DMS153 (cell line): ENCODE results near the gene MARCHF9.

Source experiments
- DNase-seq: peaks from one replicate; lab custom pipeline; 2025; lab: John Stamatoyannopoulos, UW

Gene MARCHF9

DNA sequence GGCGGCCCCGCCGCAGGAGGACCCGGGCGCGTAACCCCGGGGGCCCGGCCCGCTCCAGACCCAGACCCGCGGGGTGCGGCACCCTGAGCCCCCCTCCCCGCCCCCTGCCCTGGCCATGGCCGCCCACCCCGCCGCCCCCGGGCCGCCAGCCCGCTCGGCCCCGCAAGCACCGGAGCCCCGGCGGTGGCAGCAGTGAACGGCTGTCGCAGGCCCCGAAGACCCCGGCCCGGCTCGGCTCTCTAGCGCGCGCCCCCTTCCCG is 221 bp downstream of the MARCHF9 start:
- DNase-seq, result no peak

DNA sequence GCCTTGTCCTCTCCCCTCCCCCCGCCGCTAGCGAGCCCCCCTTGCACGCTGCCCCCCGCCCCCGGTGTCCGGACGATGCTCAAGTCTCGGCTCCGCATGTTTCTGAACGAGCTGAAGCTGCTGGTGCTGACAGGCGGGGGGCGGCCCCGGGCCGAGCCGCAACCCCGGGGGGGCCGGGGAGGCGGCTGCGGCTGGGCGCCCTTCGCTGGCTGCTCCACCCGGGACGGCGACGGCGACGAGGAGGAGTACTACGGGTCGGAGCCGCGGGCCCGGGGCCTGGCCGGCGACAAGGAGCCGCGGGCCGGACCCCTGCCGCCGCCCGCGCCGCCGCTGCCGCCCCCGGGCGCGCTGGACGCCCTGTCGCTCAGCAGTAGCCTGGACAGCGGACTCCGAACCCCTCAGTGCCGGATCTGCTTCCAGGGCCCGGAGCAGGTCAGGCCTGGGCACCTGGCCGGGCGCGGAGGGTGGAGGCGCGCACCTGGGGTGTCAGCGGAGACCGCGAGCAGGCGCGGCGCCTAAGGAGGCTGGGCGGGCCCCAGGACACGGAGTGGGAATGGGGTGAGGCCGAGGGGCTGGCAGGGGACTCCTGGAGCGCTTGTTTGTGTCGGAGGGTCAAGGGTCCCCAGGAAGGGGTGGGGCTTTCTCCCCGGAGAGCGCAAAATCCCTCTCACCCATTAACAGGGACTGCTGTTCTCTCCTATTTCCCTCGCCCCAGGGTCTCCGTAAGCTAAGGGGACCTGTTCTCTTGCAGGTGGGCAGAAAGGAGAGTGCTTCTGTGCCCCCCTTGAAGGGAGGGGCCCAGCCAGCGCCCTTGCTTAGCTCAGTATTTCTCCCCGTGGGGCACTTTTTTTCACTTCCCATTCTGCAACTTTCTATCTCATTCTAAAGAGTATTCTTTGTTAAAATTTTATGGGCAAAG is 810 bp downstream of the MARCHF9 start:
- no peak for DNase-seq

DNA sequence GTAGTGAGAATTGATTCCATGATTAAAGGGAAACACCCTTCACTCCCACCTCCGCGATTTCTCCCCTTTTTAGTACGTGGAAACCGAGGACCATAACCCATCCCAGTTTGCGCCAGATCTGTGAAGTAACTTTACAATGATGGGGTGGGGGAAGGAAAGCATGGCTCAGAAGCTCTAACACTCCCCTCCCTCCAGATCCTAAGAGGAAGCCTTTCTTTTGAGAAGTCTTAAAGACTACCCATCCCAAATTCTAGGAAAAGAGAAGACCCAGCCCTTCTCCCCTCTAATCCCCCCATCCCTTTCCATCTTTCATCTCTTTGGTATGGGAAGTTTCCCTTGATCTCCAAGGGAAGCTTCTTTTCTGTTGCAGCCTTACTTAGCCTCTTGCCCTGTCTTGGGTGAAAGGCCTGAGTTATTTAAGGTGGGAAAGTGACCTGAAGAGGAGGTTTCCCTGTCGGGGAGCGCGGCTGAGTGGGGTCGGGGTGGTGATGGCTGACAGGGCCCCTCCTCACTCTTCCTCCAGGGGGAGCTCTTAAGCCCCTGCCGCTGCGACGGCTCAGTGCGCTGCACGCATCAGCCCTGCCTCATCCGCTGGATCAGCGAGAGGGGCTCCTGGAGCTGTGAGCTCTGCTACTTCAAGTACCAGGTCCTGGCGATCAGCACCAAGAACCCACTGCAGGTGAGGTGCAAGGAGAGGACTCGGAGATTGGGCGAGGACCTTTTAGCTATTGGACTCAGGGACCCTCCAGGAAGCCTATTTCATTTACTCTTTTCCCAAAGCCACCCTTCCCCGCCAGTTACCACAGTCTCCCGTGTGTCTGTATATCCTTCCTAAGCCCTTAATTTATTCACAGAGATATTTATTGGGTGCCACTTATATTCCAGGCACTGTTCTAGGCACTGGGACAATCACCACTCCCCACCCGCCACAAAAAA is 1.8 kb downstream of the MARCHF9 start:
- DNase-seq, result no peak

DNA sequence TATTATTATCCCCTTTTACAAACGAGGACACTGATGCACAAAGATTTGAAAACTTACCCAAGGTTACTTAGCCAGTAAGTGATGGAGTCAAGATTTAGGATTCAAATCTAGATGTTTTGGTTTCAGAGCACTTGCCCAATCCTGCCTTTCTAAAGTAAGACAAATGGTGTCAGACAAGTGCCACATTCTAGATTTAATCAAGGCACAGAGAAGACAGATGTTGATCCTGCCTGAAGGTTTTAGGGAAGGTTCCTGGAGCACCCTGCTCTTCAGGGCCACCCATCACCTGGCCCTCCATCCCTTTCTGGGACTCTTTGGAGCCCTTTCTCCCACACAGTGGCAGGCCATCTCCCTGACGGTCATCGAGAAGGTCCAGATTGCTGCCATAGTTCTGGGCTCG is 2.9 kb downstream of the MARCHF9 start:
- no peak for DNase-seq

GRCh38 chr12:57758552-57759359 is 3.9 kb downstream of the MARCHF9 start:
- no peak for DNase-seq

DNA sequence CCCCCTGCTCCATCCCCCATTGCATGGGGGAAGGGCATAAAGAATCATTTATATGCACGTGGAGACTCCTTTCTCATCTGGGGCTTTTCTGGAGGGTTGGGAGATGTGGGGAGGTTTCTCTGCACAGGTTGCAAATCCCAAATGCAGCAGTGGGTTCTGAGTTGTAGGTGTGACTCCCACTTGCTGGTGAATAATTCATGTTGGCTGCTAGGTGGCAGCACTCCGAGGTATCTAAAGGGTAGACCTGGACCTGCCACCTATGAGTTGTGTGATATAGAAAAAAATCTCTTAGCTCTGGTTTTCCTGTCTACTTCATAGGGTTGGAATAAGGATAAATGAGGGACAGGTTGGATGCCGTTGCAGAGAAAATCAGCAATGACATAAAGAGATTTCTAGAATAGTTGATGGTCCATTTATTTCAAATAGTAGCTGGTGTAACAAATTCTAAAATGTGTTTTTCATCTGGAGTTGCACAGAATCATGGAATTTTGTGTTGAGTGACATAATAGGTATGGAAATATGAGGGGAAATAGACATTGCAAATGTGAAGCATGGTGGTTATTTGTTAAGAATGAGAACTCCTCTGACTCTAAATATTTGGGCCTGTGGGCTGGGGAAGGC is 4.6 kb downstream of the MARCHF9 start:
- DNase-seq, result no peak

DNA sequence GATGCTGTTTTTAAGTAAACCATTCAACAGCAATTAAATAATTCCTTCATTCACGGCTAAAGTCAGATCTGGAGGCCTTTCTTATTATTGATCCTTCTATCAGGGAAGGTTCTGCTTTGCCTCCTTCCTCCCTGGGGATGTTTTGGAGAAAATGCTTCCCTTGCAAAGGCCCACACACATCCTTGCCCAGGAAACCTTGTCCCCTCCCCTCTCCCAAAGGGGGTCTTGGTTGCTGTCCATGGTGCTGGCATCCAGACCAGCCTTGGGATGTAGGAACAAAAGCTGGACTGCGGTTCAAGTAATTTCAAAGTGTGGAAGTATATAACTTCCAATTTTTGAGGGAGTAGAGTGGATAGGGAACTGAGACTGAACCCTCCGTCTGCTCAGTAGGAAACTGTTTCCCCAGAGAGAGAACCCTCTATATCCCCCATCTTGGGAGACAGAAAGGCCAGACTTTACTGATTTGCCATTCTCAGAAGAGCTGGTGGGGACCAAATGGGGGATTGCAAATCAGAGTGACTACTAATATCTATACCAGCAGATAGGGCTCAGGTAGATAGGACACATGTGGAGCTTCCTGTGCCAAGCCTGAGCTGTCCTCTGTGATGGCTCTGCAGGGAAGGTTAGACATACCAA is 5.6 kb downstream of the MARCHF9 start:
- DNase-seq, result no peak

DNA sequence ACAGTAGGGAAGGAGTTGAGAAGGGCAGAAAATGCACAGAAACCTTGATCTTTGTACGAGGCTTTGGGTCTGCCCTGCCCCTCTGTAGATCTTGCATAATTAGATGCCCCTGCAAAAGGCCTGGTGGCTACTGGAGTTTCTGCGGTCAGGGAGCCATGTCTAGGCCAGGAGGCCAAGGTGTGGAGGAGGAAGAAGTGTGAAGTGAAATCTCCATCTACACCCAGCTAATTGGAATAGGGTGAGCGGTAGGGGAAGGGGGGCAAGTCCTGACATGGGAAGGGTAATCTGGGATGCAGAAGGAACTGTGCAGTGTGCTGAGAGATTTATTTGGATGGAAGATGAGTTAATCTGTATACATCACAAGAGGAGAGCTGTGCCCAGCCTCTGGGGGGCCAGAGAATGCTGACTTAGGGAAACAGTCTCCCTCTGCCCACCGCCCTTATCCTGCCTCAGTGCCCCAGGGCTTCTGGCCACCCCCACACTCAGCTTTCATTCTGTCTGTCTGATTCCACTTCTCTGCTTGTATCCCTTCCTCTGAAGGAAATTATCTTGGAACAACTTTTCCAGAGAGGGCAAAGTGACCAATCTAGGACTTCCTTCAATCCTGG is 6.6 kb downstream of the MARCHF9 start:
- no peak for DNase-seq

- no peak for DNase-seq
Measured at GRCh38 chr12:57762463-57762862, 7.6 kb downstream of the MARCHF9 start.

DNA sequence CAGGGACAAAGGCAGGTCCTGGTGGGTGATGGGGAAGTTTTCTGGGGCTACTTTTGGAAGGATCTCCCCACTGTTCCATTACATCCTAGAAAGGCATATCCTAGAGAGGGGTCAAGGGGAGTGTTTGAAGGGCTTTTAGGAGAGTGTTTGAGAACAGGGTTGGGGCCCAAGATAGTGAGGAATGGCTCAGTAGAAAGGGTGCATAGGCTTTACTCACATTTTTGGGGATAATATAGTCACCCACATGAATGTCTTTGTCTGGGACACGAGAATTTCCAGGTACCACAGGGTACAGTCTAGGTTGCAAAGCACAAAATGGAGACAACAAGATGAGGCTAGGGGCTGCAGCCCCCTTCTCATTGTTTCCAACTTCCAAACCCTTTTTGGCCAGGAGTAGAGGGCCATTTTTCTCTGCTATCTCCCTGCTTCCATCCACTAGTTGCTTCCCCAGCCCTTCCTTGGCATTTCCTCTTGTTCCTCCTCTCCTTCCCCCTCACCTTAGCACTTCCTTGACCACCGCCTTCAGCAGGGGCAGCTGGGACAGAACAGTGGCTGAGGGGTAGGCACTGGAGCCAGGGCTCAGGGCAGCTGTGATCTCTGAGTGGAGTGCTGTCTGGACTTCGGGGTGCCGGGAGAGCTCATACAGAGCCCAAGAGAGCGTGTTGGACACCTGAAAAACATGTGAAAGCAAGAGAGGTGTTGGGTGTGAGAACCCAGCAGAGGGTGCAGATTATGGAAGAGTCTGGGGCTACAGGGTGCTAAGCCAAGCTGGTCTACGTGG is 9.2 kb downstream of the MARCHF9 start:
- DNase-seq, result no peak

DNA sequence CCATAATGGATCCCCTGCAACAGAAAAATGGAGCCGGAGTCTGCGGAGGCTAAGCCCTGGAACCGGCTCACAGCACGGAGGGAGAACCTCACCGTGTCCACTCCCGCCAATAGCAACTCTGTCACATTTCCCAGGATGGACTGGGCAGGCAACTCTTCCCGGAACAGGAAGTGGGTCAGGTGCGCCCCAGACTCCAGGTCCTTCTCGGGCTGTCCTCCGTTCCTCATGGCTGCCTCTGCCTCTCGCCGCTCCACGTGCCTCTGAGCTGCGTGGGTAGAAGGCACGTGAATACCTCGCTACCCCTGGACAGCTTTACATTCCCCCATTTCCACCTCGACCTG is 9.7 kb downstream of the MARCHF9 start:
- peak; percentile 26 for DNase-seq

- no peak for DNase-seq
Measured at GRCh38 chr12:57765003-57765697, 10.2 kb downstream of the MARCHF9 start.

DNA sequence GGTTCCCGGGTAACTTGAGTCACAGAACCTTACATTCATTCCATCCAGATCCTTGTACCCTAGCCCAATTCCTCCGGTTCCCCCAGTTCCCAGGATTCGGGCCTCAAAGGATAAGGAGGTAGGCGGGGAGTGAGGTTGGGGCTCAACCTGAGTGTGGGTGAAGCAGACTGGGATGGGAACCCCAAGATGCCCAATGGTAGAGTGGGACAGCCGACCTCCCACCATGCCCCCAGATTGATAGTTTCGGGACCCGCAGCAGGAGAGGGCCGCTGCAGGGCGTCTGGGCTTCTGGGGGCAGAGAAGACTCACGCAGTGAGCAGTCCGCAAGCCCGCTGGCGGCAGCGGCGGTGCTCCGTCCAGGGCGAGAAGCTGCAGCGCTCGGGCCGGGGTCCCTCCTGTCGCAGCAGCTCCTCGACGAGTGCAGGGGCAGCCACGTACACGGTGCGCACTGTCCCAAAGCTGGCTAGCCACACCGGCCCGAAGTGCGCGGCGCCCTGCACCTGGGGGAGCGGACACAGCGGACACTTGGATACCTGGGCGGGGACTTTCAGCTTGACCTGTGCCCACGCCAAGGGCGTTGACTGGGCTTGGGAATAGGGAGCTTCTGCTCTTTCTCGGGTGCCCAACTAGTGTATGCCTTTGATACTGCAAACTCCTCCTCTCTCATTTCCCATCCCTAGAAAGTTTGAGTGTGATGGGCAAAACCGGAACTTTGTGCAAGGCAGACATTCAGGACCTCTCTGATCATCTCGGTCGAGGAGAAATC is 11.0 kb downstream of the MARCHF9 start:
- no peak for DNase-seq

- no peak for DNase-seq
Measured at GRCh38 chr12:57766464-57767304, 11.8 kb downstream of the MARCHF9 start, which contains the start of gene CYP27B1. Gene CYP27B1 (minus strand): TSS chr12:57767078. CDS start chr12:57767041, 37 bp downstream.

GRCh38 chr12:57767305-57767698 is 12.4 kb downstream of the MARCHF9 start:
- DNase-seq, result no peak

GRCh38 chr12:57767876-57768275 is 13.0 kb downstream of the MARCHF9 start:
- no peak for DNase-seq

DNA sequence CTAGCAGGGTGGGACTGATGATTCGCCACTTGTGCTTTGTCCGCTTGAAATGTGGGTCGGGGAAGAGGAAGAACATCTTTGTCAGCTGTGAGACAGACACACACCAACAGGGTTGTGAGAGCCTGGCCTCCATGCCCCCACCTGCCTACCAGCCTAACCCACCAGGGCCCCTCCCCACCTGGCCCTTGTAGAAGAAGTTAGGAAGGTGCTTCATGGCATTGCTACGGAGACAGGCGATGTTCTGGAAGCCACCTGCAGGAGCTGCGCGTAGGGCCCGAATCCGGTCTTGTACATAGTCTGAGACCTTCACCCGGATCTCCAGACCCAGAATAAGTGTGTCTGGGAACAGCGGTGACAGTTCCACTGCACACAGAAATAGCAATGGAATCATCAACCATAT is 14.7 kb downstream of the MARCHF9 start:
- DNase-seq, result no peak

DNA sequence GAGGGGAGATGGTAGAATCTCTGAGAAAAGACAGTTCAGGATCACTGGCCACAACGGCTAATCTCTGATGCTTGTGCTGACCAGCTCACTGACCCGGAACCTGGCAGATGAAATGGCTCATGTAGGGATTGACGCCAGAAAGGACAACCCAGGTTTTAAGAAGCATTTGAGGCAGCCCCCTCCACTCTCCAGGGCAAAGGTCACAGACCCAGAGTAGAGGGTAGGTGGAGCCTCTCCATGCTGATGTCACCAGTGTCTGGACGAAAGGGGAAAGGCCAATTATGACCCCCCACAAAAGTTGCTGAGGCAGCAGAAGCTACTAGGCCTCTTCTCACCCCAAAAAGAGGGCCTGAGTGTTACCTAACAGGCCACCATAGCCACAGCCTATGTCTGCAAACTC is 15.8 kb downstream of the MARCHF9 start:
- DNase-seq, result no peak
